Measurements from ENCODE around the gene BHLHE41. TPM values are rescaled to one million over a fixed set of nuclear protein-coding genes. Genes with fewer than 3 reads are reported as not detected.

The BHLHE41 gene
- total RNA-seq: 0.72 and 3.1 TPM in 2 replicates

GRCh38 chr12:26124446-26125399 lies at the start of gene BHLHE41:
TSS of gene BHLHE41 (minus strand) at chr12:26125037. CDS start at chr12:26124779, 258 bp downstream.

Other genes starting within 250 kb of the BHLHE41 start
- gene RASSF8, start 166.4 kb downstream of the BHLHE41 start, total RNA-seq: 24.6 and 37.9 TPM in 2 replicates
- 3.8 and 13.3 TPM in 2 replicates for gene SSPN, start 70.5 kb upstream of the BHLHE41 start, total RNA-seq